Naive thymus-derived CD4-positive, alpha-beta T cell (primary cell): ENCODE data around the gene VRK2. TPM values are rescaled to one million over a fixed set of nuclear protein-coding genes. Genes with fewer than 3 reads are reported as not detected.

Experiments used
- ATAC-seq: fragments of 150-1000 bp; cut with Tn5 transposase; 2 replicates; pipeline ENCODE4 v1.10.0; 2021; ENCODE audit warnings: mild to moderate bottlenecking, moderate library complexity
- CTCF ChIA-PET: fragments of 350-600 bp; sonication (Branson Sonifier 250); formaldehyde crosslinking; loops from one replicate; lab custom pipeline; 2021; ENCODE audit warnings: antibody characterized with exemption; lab: Charles Lee
- POLR2A ChIA-PET: fragments of 350-600 bp; sonication (Branson Sonifier 250); formaldehyde crosslinking; loops from one replicate; lab custom pipeline; 2021; ENCODE audit warnings: antibody characterized with exemption, inconsistent platforms; lab: Charles Lee
- DNase-seq, 9 donors: peaks; one replicate each; pipeline versions ENCODE4 v3.0.0 to v3.0.0-alpha.2; 2020 to 2022; ENCODE audit warnings: mixed read lengths in 1 of 9
- H3K27ac ChIP-seq: one replicate; pipeline ENCODE4 v1.7.0; 2013; ENCODE audit warnings: mild to moderate bottlenecking, low read depth, low read length, moderate library complexity
- H3K27me3 ChIP-seq, 2 donors: one replicate each; pipeline ENCODE4 v1.7.0; 2013; ENCODE audit warnings: low read length in 2 of 2, mild to moderate bottlenecking in 2 of 2, moderate library complexity in 2 of 2; ENCODE audit not compliant: control insufficient read depth in 2 of 2, insufficient read depth in 2 of 2
- H3K36me3 ChIP-seq, 3 experiments: 1 replicate in 2 of 3; 2 replicates in 1 of 3; pipeline ENCODE4 v1.7.0; 2013; ENCODE audit warnings: low read length in 3 of 3, mild to moderate bottlenecking in 3 of 3, moderate library complexity in 1 of 3; ENCODE audit not compliant: insufficient read depth in 3 of 3, control insufficient read depth in 2 of 3
- H3K4me1 ChIP-seq, 2 donors: one replicate each; pipeline ENCODE4 v1.7.0; 2013; ENCODE audit warnings: low read length in 2 of 2, mild to moderate bottlenecking in 2 of 2, moderate library complexity in 1 of 2; ENCODE audit not compliant: control insufficient read depth in 2 of 2, insufficient read depth in 2 of 2
- H3K4me3 ChIP-seq: 2 replicates; pipeline ENCODE4 v1.7.0; 2013; ENCODE audit warnings: mild to moderate bottlenecking, low read length
- H3K9me3 ChIP-seq, 3 experiments: 1 replicate in 2 of 3; 2 replicates in 1 of 3; pipeline ENCODE4 v1.7.0; 2013; ENCODE audit warnings: low read length in 3 of 3; ENCODE audit not compliant: control insufficient read depth in 2 of 3
- H3K27ac Mint-ChIP-seq, 9 donors: one replicate each; pipeline ENCODE4 v1.8.0; 2020 to 2022; ENCODE audit warnings: mixed read lengths in 9 of 9, mild to moderate bottlenecking in 8 of 9, moderate library complexity in 5 of 9, inconsistent platforms in 2 of 9
- H3K27me3 Mint-ChIP-seq, 5 donors: one replicate each; pipeline ENCODE4 v1.8.0; 2021 to 2022; ENCODE audit warnings: mixed read lengths in 5 of 5, mild to moderate bottlenecking in 1 of 5
- H3K36me3 Mint-ChIP-seq, 5 donors: one replicate each; pipeline ENCODE4 v1.8.0; 2020 to 2022; ENCODE audit warnings: mixed read lengths in 5 of 5, mild to moderate bottlenecking in 3 of 5, inconsistent platforms in 1 of 5
- H3K4me1 Mint-ChIP-seq, 7 donors: one replicate each; pipeline ENCODE4 v1.8.0; 2020 to 2022; ENCODE audit warnings: mixed read lengths in 7 of 7, mild to moderate bottlenecking in 3 of 7, inconsistent platforms in 1 of 7
- H3K4me3 Mint-ChIP-seq, 10 donors: one replicate each; pipeline ENCODE4 v1.8.0; 2020 to 2022; ENCODE audit warnings: mild to moderate bottlenecking in 10 of 10, mixed read lengths in 10 of 10, moderate library complexity in 6 of 10, inconsistent platforms in 2 of 10
- H3K9me3 Mint-ChIP-seq, 11 donors: one replicate each; pipeline ENCODE4 v1.8.0; 2020 to 2022; ENCODE audit warnings: mixed read lengths in 11 of 11, mild to moderate bottlenecking in 4 of 11, inconsistent platforms in 1 of 11, moderate library complexity in 1 of 11
- intact Hi-C, 2 donors: fragments of 100-400 bp; cut with micrococcal nuclease; formaldehyde crosslinking; loops; one replicate each; pipeline ENCODE4 v1.15.1; 2023
- polyA plus RNA-seq, 2 donors: library from polyadenylated mRNA; unstranded; fragments of 300-500 nt; fragmentation: Illumina TruSeq; gene quantifications; one replicate each; pipeline ENCODE4 v1.2.3, GENCODE V29; 2021
- total RNA-seq, 6 experiments: library from RNA in 5 of 6; stranded (reverse) in 5 of 6; gene quantifications; 1 replicate in 5 of 6; 2 replicates in 1 of 6; pipeline ENCODE4 v1.2.3 and lab custom pipeline; 2021 to 2026

The VRK2 gene
- total and polyA plus RNA-seq, 7 experiments from 2014 or later = 13.1 to 24.5 (median 15.2) TPM

- peaks cover 11 to 16% of the 10 kb centered on the region in 2 donors for H3K4me1 ChIP-seq
- DNase-seq = peak in 3 of 9 donors; percentile 11 to 47 (median 13)
- intact Hi-C loops = no loop called here
- POLR2A ChIA-PET = no interaction called here
- H3K36me3 ChIP-seq = no peaks in the 10 kb centered on the region
- Mint-ChIP-seq H3K36me3 (peaks cover 5 to 20% (median 18%) of the 10 kb centered on the region in 5 donors), H3K27me3 (no peaks in the 10 kb centered on the region), H3K9me3 (peaks cover 0 to 7% (median 4%) of the 10 kb centered on the region in 11 donors), H3K4me1 (peaks cover 23 to 35% (median 31%) of the 10 kb centered on the region in 7 donors), H3K4me3 (peak overlapping the region in 1 of 10 donors; percentile 49), H3K27ac (peak overlapping the region in 3 of 9 donors; percentile 2 to 21 (median 6))
- no peaks in the 10 kb centered on the region for H3K9me3 ChIP-seq
- H3K27ac ChIP-seq = no peak overlapping the region
- ATAC-seq = no peak
- H3K4me3 ChIP-seq = no peak overlapping the region
- CTCF ChIA-PET = no interaction called here
- no peaks in the 10 kb centered on the region for H3K27me3 ChIP-seq
Observed at GRCh38 chr2:58042486-58042970, 4.1 kb upstream of the VRK2 start.

GRCh38 chr2:58044145-58044544, 2.5 kb upstream of the VRK2 start:
- intact Hi-C loops = no loop called here
- H3K9me3 Mint-ChIP-seq = peaks cover 0 to 3% (median 0%) of the 10 kb centered on the region in 11 donors
- peaks cover 18 to 20% of the 10 kb centered on the region in 2 donors for H3K4me1 ChIP-seq
- H3K27ac Mint-ChIP-seq = peak overlapping the region in 6 of 9 donors; percentile 20 to 94 (median 71)
- no peaks in the 10 kb centered on the region for H3K36me3 ChIP-seq
- no peak for ATAC-seq
- H3K9me3 ChIP-seq = no peaks in the 10 kb centered on the region
- H3K27me3 ChIP-seq = no peaks in the 10 kb centered on the region
- peaks cover 25 to 51% (median 44%) of the 10 kb centered on the region in 7 donors for H3K4me1 Mint-ChIP-seq
- H3K27ac ChIP-seq = peak overlapping the region; percentile 4
- peaks cover 0 to 9% (median 4%) of the 10 kb centered on the region in 5 donors for H3K36me3 Mint-ChIP-seq
- ChIA-PET CTCF (no interaction called here), POLR2A (no interaction called here)
- peak overlapping the region in 3 of 10 donors; percentile 53 to 76 (median 62) for H3K4me3 Mint-ChIP-seq
- no peak overlapping the region for H3K4me3 ChIP-seq
- H3K27me3 Mint-ChIP-seq = no peaks in the 10 kb centered on the region
- no peak for DNase-seq

- Histone ChIP-seq H3K27me3 (no peaks in the 10 kb centered on the region), H3K4me1 (peaks cover 18 to 20% of the 10 kb centered on the region in 2 donors), H3K27ac (peak overlapping the region; percentile 84), H3K4me3 (peak overlapping the region; percentile 67), H3K36me3 (no peaks in the 10 kb centered on the region), H3K9me3 (no peaks in the 10 kb centered on the region)
- no peak for DNase-seq
- Mint-ChIP-seq H3K9me3 (peaks cover 0 to 3% (median 0%) of the 10 kb centered on the region in 11 donors), H3K27me3 (no peaks in the 10 kb centered on the region), H3K4me3 (peak overlapping the region; percentile 87 to 94 (median 92)), H3K36me3 (peaks cover 0 to 7% (median 0%) of the 10 kb centered on the region in 5 donors), H3K27ac (peak overlapping the region; percentile 91 to 97 (median 94)), H3K4me1 (peaks cover 25 to 55% (median 48%) of the 10 kb centered on the region in 7 donors)
- ChIA-PET POLR2A (interaction anchor here (1.4 to 1.6 kb wide), 3 partner anchors 9 to 20 kb away, joined by 4 to 5 read pairs (median 5); no protein-coding TSS in a partner anchor), CTCF (no interaction called here)
- intact Hi-C loops = loop anchor here (1.0 to 5.0 kb wide), 5 partner anchors 19 to 1842 kb away; partner anchors contain the start of gene FANCL (in 2 of the 2)
- no peak for ATAC-seq
Observed at GRCh38 chr2:58045580-58046334, 849 bp upstream of the VRK2 start.

- Mint-ChIP-seq H3K27me3 (no peaks in the 10 kb centered on the region), H3K27ac (peak overlapping the region; percentile 91 to 97 (median 94)), H3K9me3 (peaks cover 0 to 3% (median 0%) of the 10 kb centered on the region in 11 donors), H3K4me3 (peak overlapping the region; percentile 87 to 94 (median 92)), H3K4me1 (peaks cover 25 to 55% (median 48%) of the 10 kb centered on the region in 7 donors), H3K36me3 (peaks cover 0 to 7% (median 0%) of the 10 kb centered on the region in 5 donors)
- Histone ChIP-seq H3K27me3 (no peaks in the 10 kb centered on the region), H3K27ac (peak overlapping the region; percentile 84), H3K4me1 (peaks cover 18 to 20% of the 10 kb centered on the region in 2 donors), H3K4me3 (peak overlapping the region; percentile 67), H3K36me3 (no peaks in the 10 kb centered on the region), H3K9me3 (no peaks in the 10 kb centered on the region)
- CTCF ChIA-PET = no interaction called here
- no peak for DNase-seq
- ATAC-seq = no peak
- POLR2A ChIA-PET = interaction anchor here (1.0 to 1.6 kb wide), 4 partner anchors 8 to 19 kb away, joined by 3 to 5 read pairs (median 4); no protein-coding TSS in a partner anchor
- intact Hi-C loops = loop anchor here (1.0 to 5.0 kb wide), 5 partner anchors 18 to 1841 kb away; partner anchors contain the start of gene FANCL (in 2 of the 2)
Observed at GRCh38 chr2:58046335-58046584, 346 bp upstream of the VRK2 start.

- H3K4me1 ChIP-seq = peaks cover 18 to 20% of the 10 kb centered on the region in 2 donors
- no peak for ATAC-seq
- no peaks in the 10 kb centered on the region for H3K27me3 Mint-ChIP-seq
- peak overlapping the region; percentile 91 to 97 (median 94) for H3K27ac Mint-ChIP-seq
- H3K9me3 Mint-ChIP-seq = peaks cover 0 to 3% (median 0%) of the 10 kb centered on the region in 11 donors
- peaks cover 27 to 52% (median 49%) of the 10 kb centered on the region in 7 donors for H3K4me1 Mint-ChIP-seq
- peaks cover 0 to 3% (median 0%) of the 10 kb centered on the region in 3 experiments for H3K36me3 ChIP-seq
- no peaks in the 10 kb centered on the region for H3K27me3 ChIP-seq
- peak overlapping the region; percentile 84 for H3K27ac ChIP-seq
- no peaks in the 10 kb centered on the region for H3K9me3 ChIP-seq
- ChIA-PET CTCF (no interaction called here), POLR2A (interaction anchor here (1.0 to 1.4 kb wide), 2 partner anchors 9 to 17 kb away, joined by 3 to 4 read pairs; no protein-coding TSS in a partner anchor)
- DNase-seq = no peak
- intact Hi-C loops = loop anchor here (1.0 to 5.0 kb wide), 4 partner anchors 17 to 1840 kb away; partner anchors contain the start of gene FANCL (in 1 of the 2)
- H3K36me3 Mint-ChIP-seq = peaks cover 0 to 7% (median 0%) of the 10 kb centered on the region in 5 donors
- H3K4me3 ChIP-seq = peak overlapping the region; percentile 67
- H3K4me3 Mint-ChIP-seq = peak overlapping the region; percentile 87 to 94 (median 92)
Observed at GRCh38 chr2:58047373-58047935, 848 bp downstream of the VRK2 start.

- Mint-ChIP-seq H3K27me3 (no peaks in the 10 kb centered on the region), H3K4me3 (peak overlapping the region in 8 of 10 donors; percentile 16 to 92 (median 58)), H3K9me3 (peaks cover 0 to 3% (median 0%) of the 10 kb centered on the region in 11 donors), H3K27ac (peak overlapping the region in 7 of 9 donors; percentile 13 to 94 (median 91)), H3K36me3 (peaks cover 0 to 7% (median 4%) of the 10 kb centered on the region in 5 donors), H3K4me1 (peaks cover 24 to 51% (median 44%) of the 10 kb centered on the region in 7 donors)
- Histone ChIP-seq H3K4me3 (no peak overlapping the region), H3K27ac (peak overlapping the region; percentile 84), H3K36me3 (peaks cover 0 to 3% (median 0%) of the 10 kb centered on the region in 3 experiments), H3K4me1 (peaks cover 18 to 20% of the 10 kb centered on the region in 2 donors), H3K27me3 (no peaks in the 10 kb centered on the region), H3K9me3 (no peaks in the 10 kb centered on the region)
- ChIA-PET POLR2A (no interaction called here), CTCF (no interaction called here)
- DNase-seq (no peak), ATAC-seq (no peak)
- intact Hi-C loops = loop anchor here (1.0 to 5.0 kb wide), 4 partner anchors 16 to 1839 kb away; partner anchors contain the start of gene FANCL (in 1 of the 2)
Observed at GRCh38 chr2:58047961-58048360, 1.4 kb downstream of the VRK2 start.
